Central memory CD8-positive, alpha-beta T cell (primary cell): ENCODE measurements around the gene THEMIS2.
"Not testable (repeated sequence)": the region's sequence is repeated elsewhere in the genome, so short reads cannot be mapped to it uniquely, and the experiment has no call there.

ENCODE experiments used
- ATAC-seq: fragments of 150-1000 bp; cut with Tn5 transposase; replicated peaks from 2 replicates; pipeline ENCODE4 v1.10.0; 2022; ENCODE audit warnings: mild to moderate bottlenecking, moderate FRiP score, moderate number of reproducible peaks; ENCODE audit not compliant: poor library complexity, severe bottlenecking; ENCODE audit errors: extremely low read depth
- DNase-seq, 2 donors: peaks; one replicate each; pipeline ENCODE4 v3.0.0; 2021; ENCODE audit warnings: low spot score in 2 of 2
- H3K27ac Mint-ChIP-seq: one replicate; pipeline ENCODE4 v1.8.0; 2022; ENCODE audit warnings: low read depth, mild to moderate bottlenecking, moderate library complexity, mixed read lengths
- H3K27me3 Mint-ChIP-seq: one replicate; pipeline ENCODE4 v1.8.0; 2022; ENCODE audit warnings: mixed read lengths
- H3K36me3 Mint-ChIP-seq: one replicate; pipeline ENCODE4 v1.8.0; 2022; ENCODE audit warnings: mild to moderate bottlenecking, moderate library complexity, mixed read lengths; ENCODE audit not compliant: insufficient read depth
- H3K4me1 Mint-ChIP-seq: one replicate; pipeline ENCODE4 v1.8.0; 2022; ENCODE audit warnings: mixed read lengths
- H3K4me3 Mint-ChIP-seq: one replicate; pipeline ENCODE4 v1.8.0; 2022; ENCODE audit warnings: mild to moderate bottlenecking, moderate library complexity, mixed read lengths
- H3K9me3 Mint-ChIP-seq: one replicate; pipeline ENCODE4 v1.8.0; 2022; ENCODE audit warnings: mixed read lengths

Gene THEMIS2

GRCh38 chr1:27868932-27869718, 3.2 kb upstream of the THEMIS2 start:
- peak; percentile 23 to 64 for DNase-seq

GRCh38 chr1:27869719-27870085, 2.6 kb upstream of the THEMIS2 start:
- Mint-ChIP-seq H3K9me3 (no peaks in the 10 kb centered on the region), H3K27ac (peak overlapping the region; percentile 87), H3K4me1 (peaks cover 39% of the 10 kb centered on the region), H3K27me3 (no peaks in the 10 kb centered on the region), H3K36me3 (peaks cover 11% of the 10 kb centered on the region), H3K4me3 (peak overlapping the region; percentile 79)
- no peak for DNase-seq
- no peak for ATAC-seq

More at GRCh38 chr1:27868932-27869718, 3.2 kb upstream of the THEMIS2 start:
- Mint-ChIP-seq H3K9me3 (no peaks in the 10 kb centered on the region), H3K4me1 (peaks cover 39% of the 10 kb centered on the region), H3K27ac (peak overlapping the region; percentile 87), H3K27me3 (no peaks in the 10 kb centered on the region), H3K4me3 (peak overlapping the region; percentile 79), H3K36me3 (peaks cover 11% of the 10 kb centered on the region)
- ATAC-seq = peak; percentile 83

GRCh38 chr1:27871076-27871475, 1.3 kb upstream of the THEMIS2 start:
- not testable (repeated sequence) for ATAC-seq, DNase-seq, H3K27ac Mint-ChIP-seq, H3K27me3 Mint-ChIP-seq, H3K4me3 Mint-ChIP-seq, H3K9me3 Mint-ChIP-seq
- peaks cover 20% of the 10 kb centered on the region for H3K36me3 Mint-ChIP-seq
- peaks cover 50% of the 10 kb centered on the region for H3K4me1 Mint-ChIP-seq

- Mint-ChIP-seq H3K27ac (peak overlapping the region; percentile 83), H3K9me3 (no peaks in the 10 kb centered on the region), H3K27me3 (no peaks in the 10 kb centered on the region), H3K4me1 (peaks cover 53% of the 10 kb centered on the region), H3K4me3 (peak overlapping the region; percentile 90), H3K36me3 (peaks cover 31% of the 10 kb centered on the region)
- peak; percentile 11 for ATAC-seq
- DNase-seq = no peak
Measured at GRCh38 chr1:27872802-27873551, 633 bp downstream of the THEMIS2 start.

- Mint-ChIP-seq H3K36me3 (peaks cover 40% of the 10 kb centered on the region), H3K27me3 (no peaks in the 10 kb centered on the region), H3K4me3 (peak overlapping the region; percentile 90), H3K4me1 (peaks cover 56% of the 10 kb centered on the region), H3K9me3 (no peaks in the 10 kb centered on the region), H3K27ac (peak overlapping the region; percentile 83)
- DNase-seq (no peak), ATAC-seq (no peak)
Measured at GRCh38 chr1:27873671-27874384, 1.5 kb downstream of the THEMIS2 start.

GRCh38 chr1:27876341-27877114, 4.2 kb downstream of the THEMIS2 start:
- Mint-ChIP-seq H3K4me1 (peaks cover 61% of the 10 kb centered on the region), H3K4me3 (peak overlapping the region; percentile 90), H3K27me3 (no peaks in the 10 kb centered on the region), H3K36me3 (peaks cover 56% of the 10 kb centered on the region), H3K9me3 (no peaks in the 10 kb centered on the region), H3K27ac (peak overlapping the region; percentile 79)
- ATAC-seq (no peak), DNase-seq (no peak)

- H3K4me1 Mint-ChIP-seq = peaks cover 62% of the 10 kb centered on the region
- DNase-seq = no peak
- no peaks in the 10 kb centered on the region for H3K27me3 Mint-ChIP-seq
- no peaks in the 10 kb centered on the region for H3K9me3 Mint-ChIP-seq
- H3K36me3 Mint-ChIP-seq = peaks cover 59% of the 10 kb centered on the region
- ATAC-seq = no peak
- peak overlapping the region; percentile 60 for H3K4me3 Mint-ChIP-seq
- H3K27ac Mint-ChIP-seq = peak overlapping the region; percentile 79
Measured at GRCh38 chr1:27877115-27877416, 4.7 kb downstream of the THEMIS2 start.

- Mint-ChIP-seq H3K9me3 (no peaks in the 10 kb centered on the region), H3K4me1 (peaks cover 66% of the 10 kb centered on the region), H3K27ac (peak overlapping the region; percentile 79), H3K36me3 (peaks cover 59% of the 10 kb centered on the region), H3K27me3 (no peaks in the 10 kb centered on the region), H3K4me3 (peak overlapping the region; percentile 32)
- DNase-seq (no peak), ATAC-seq (no peak)
Measured at GRCh38 chr1:27878039-27878438, 5.7 kb downstream of the THEMIS2 start.

- H3K9me3 Mint-ChIP-seq = no peaks in the 10 kb centered on the region
- no peak for DNase-seq
- peak overlapping the region; percentile 32 for H3K27ac Mint-ChIP-seq
- H3K4me3 Mint-ChIP-seq = no peak overlapping the region
- ATAC-seq = no peak
- peaks cover 66% of the 10 kb centered on the region for H3K4me1 Mint-ChIP-seq
- H3K27me3 Mint-ChIP-seq = no peaks in the 10 kb centered on the region
- H3K36me3 Mint-ChIP-seq = peaks cover 64% of the 10 kb centered on the region
Measured at GRCh38 chr1:27878787-27879335, 6.5 kb downstream of the THEMIS2 start.

- DNase-seq = no peak
Measured at GRCh38 chr1:27879374-27880082, 7.2 kb downstream of the THEMIS2 start.

GRCh38 chr1:27882543-27882903, 10.2 kb downstream of the THEMIS2 start:
- DNase-seq (no peak), ATAC-seq (no peak)
- H3K9me3 Mint-ChIP-seq = no peaks in the 10 kb centered on the region
- peak overlapping the region; percentile 87 for H3K27ac Mint-ChIP-seq
- H3K4me1 Mint-ChIP-seq = peaks cover 75% of the 10 kb centered on the region
- no peaks in the 10 kb centered on the region for H3K27me3 Mint-ChIP-seq
- no peak overlapping the region for H3K4me3 Mint-ChIP-seq
- peaks cover 71% of the 10 kb centered on the region for H3K36me3 Mint-ChIP-seq

More at GRCh38 chr1:27879374-27880082, 7.2 kb downstream of the THEMIS2 start:
- H3K27me3 Mint-ChIP-seq = no peaks in the 10 kb centered on the region
- H3K4me1 Mint-ChIP-seq = peaks cover 71% of the 10 kb centered on the region
- ATAC-seq = no peak
- H3K36me3 Mint-ChIP-seq = peaks cover 68% of the 10 kb centered on the region
- no peak overlapping the region for H3K4me3 Mint-ChIP-seq
- no peaks in the 10 kb centered on the region for H3K9me3 Mint-ChIP-seq
- peak overlapping the region; percentile 32 for H3K27ac Mint-ChIP-seq
